WTC11 (cell line): ENCODE data around the gene VEPH1.

ENCODE experiments used
- CREM ChIP-seq: sonication (generic); formaldehyde crosslinking; IDR thresholded peaks from 2 replicates; pipeline ENCODE4 v1.8.1; 2022; ENCODE audit warnings: mild to moderate bottlenecking, missing genetic modification reagents, moderate library complexity
- EMX1 ChIP-seq: fragments of 250-450 bp; sonication (Bioruptor Pico); IDR thresholded peaks from 2 replicates; pipeline ENCODE4 v1.8.0; 2021; ENCODE audit warnings: mild to moderate bottlenecking
- FOXK1 ChIP-seq: sonication (generic); formaldehyde crosslinking; IDR thresholded peaks from 2 replicates; pipeline ENCODE4 v1.8.0; 2022; ENCODE audit warnings: mild to moderate bottlenecking, moderate library complexity, missing genetic modification reagents
- NR1H2 ChIP-seq: sonication (generic); formaldehyde crosslinking; IDR thresholded peaks from 2 replicates; pipeline ENCODE4 v1.9.0; 2021; ENCODE audit warnings: mild to moderate bottlenecking, moderate library complexity, missing genetic modification reagents
- NR2C2 ChIP-seq: sonication (generic); formaldehyde crosslinking; IDR thresholded peaks from 2 replicates; pipeline ENCODE4 v1.8.0; 2022; ENCODE audit warnings: mild to moderate bottlenecking, missing genetic modification reagents
- SMAD3 ChIP-seq: sonication (generic); formaldehyde crosslinking; IDR thresholded peaks from 2 replicates; pipeline ENCODE4 v1.8.0; 2022; ENCODE audit warnings: missing genetic modification reagents, mild to moderate bottlenecking, borderline replicate concordance
- TP53 ChIP-seq: sonication (generic); formaldehyde crosslinking; IDR thresholded peaks from 2 replicates; pipeline ENCODE4 v1.8.1; 2023; ENCODE audit warnings: mild to moderate bottlenecking, missing genetic modification reagents
- ZNF423 ChIP-seq: fragments of 250-450 bp; sonication (Bioruptor Pico); IDR thresholded peaks from 2 replicates; pipeline ENCODE4 v2.1.2; 2022; ENCODE audit warnings: mild to moderate bottlenecking, moderate library complexity
- TF ChIP-seq, protein P1 (sequence below): fragments of 200-600 bp; IDR thresholded peaks from 2 replicates; pipeline ENCODE4 v1.8.0; 2022; ENCODE audit warnings: antibody characterized with exemption
- TF ChIP-seq, protein P2 (sequence below): fragments of 250-450 bp; sonication (Bioruptor Pico); IDR thresholded peaks from 2 replicates; pipeline ENCODE4 v2.1.2; 2022; ENCODE audit warnings: mild to moderate bottlenecking, moderate library complexity
- TF ChIP-seq, protein P3 (sequence below): sonication (generic); formaldehyde crosslinking; IDR thresholded peaks from 2 replicates; pipeline ENCODE4 v1.8.0; 2023; ENCODE audit warnings: missing genetic modification reagents
- TF ChIP-seq, protein P4 (sequence below): sonication (generic); formaldehyde crosslinking; IDR thresholded peaks from 2 replicates; pipeline ENCODE4 v1.8.0; 2022; ENCODE audit warnings: mild to moderate bottlenecking, missing genetic modification reagents

DNA sequence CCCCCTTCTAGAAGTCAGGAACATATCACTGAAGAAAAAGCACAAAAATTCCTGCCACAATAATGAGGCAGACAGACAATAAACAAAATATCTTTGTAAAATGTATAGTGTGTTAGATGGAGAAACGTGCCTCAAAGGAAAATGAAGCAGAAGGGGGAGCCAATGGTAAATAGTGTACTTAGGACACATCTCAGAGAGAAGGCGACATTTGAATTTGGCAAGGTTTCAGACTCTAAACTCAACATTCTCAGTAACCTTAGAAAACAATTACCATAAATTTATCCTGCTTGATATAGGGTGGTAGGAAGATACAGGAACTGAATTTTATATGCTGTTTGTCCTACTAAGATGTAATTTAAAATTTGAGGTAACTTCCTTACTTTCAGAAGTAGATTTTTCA lies 119.2 kb downstream of the VEPH1 start:
- TF ChIP-seq, protein P1, sequence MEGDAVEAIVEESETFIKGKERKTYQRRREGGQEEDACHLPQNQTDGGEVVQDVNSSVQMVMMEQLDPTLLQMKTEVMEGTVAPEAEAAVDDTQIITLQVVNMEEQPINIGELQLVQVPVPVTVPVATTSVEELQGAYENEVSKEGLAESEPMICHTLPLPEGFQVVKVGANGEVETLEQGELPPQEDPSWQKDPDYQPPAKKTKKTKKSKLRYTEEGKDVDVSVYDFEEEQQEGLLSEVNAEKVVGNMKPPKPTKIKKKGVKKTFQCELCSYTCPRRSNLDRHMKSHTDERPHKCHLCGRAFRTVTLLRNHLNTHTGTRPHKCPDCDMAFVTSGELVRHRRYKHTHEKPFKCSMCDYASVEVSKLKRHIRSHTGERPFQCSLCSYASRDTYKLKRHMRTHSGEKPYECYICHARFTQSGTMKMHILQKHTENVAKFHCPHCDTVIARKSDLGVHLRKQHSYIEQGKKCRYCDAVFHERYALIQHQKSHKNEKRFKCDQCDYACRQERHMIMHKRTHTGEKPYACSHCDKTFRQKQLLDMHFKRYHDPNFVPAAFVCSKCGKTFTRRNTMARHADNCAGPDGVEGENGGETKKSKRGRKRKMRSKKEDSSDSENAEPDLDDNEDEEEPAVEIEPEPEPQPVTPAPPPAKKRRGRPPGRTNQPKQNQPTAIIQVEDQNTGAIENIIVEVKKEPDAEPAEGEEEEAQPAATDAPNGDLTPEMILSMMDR, result no peak
- no peak for TF ChIP-seq FOXK1 (CRISPR knock-in tag)
- no peak for TF ChIP-seq NR2C2 (CRISPR knock-in tag)
- no peak for TF ChIP-seq SMAD3 (CRISPR knock-in tag)
- TF ChIP-seq, protein P2, sequence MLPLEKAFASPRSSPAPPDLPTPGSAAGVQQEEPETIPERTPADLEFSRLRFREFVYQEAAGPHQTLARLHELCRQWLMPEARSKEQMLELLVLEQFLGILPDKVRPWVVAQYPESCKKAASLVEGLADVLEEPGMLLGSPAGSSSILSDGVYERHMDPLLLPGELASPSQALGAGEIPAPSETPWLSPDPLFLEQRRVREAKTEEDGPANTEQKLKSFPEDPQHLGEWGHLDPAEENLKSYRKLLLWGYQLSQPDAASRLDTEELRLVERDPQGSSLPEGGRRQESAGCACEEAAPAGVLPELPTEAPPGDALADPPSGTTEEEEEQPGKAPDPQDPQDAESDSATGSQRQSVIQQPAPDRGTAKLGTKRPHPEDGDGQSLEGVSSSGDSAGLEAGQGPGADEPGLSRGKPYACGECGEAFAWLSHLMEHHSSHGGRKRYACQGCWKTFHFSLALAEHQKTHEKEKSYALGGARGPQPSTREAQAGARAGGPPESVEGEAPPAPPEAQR (CRISPR knock-in tag), result no peak
- no peak for TF ChIP-seq EMX1
- TF ChIP-seq NR1H2, result no peak
- TF ChIP-seq ZNF423 (CRISPR knock-in tag), result no peak
- TF ChIP-seq, protein P3, sequence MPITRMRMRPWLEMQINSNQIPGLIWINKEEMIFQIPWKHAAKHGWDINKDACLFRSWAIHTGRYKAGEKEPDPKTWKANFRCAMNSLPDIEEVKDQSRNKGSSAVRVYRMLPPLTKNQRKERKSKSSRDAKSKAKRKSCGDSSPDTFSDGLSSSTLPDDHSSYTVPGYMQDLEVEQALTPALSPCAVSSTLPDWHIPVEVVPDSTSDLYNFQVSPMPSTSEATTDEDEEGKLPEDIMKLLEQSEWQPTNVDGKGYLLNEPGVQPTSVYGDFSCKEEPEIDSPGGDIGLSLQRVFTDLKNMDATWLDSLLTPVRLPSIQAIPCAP (CRISPR knock-in tag), result no peak
- no peak for TF ChIP-seq TP53 (CRISPR knock-in tag)
- no peak for TF ChIP-seq CREM (CRISPR knock-in tag)
- TF ChIP-seq, protein P4, sequence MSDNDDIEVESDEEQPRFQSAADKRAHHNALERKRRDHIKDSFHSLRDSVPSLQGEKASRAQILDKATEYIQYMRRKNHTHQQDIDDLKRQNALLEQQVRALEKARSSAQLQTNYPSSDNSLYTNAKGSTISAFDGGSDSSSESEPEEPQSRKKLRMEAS (CRISPR knock-in tag), result no peak
